NCI-H1092 treated with DMSO at 0.1 percent for 48 hours (cell line): Measurements from ENCODE around the gene HUS1B.

Experiments
- DNase-seq: peaks from one replicate; lab custom pipeline; 2025; lab: John Stamatoyannopoulos, UW

The HUS1B gene

DNA sequence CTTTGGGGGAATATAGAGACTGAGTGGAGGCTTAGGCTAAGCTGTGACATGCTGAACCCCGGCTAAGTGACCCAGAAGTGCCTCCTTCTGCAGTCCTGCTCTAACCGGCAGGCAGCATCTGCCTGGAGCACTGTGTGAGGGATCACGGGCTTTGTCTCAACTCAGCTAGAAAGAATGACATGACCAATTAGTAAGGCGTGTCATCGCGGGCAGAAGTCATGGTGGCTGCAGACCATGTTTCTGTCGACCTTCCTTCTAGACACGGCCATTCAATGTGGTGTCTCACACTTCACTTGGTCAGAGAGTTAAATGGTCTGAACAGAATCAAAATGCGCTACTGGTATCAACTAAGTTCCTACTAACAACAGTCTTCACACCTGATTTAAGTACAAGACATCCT, 35.0 kb downstream of the HUS1B start:
- no peak for DNase-seq

DNA sequence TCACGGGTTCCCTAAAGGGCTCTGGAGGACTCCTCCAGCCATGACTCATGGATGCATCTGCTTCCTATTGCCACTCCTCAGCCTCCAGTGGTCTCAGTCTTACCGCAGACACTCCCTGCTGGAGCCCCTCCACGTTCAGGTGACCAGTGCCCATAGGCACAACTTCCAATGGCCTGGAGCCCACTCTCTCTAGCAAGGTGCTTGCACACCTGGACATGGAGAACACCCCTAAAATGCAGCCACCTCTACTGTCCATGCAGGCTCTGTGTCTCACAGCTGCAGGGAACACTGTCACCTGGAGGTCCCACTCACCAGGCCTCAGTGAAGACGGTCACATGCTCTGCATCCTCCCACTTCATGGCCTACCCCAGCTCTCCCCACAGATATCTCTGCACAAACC, 36.0 kb downstream of the HUS1B start:
- no peak for DNase-seq

DNA sequence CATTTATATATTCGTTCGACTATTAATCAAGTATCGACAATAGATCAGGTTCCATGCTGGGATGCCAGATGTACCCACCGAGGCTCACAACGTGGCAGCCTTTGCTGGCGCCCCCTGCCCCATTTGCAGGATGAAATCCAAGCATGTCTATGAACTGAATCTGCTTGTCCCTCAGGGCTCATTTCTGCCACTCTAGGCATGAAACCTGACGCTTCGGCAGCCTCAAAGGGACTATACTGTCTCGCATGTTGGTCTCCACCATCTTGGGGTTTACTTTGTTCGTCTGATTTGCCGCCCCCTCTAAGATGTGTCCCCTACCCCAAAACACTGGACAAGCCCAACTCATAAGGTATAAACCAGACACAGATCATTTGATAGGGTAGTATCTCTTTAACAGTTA, 36.7 kb downstream of the HUS1B start:
- DNase-seq: no peak

DNA sequence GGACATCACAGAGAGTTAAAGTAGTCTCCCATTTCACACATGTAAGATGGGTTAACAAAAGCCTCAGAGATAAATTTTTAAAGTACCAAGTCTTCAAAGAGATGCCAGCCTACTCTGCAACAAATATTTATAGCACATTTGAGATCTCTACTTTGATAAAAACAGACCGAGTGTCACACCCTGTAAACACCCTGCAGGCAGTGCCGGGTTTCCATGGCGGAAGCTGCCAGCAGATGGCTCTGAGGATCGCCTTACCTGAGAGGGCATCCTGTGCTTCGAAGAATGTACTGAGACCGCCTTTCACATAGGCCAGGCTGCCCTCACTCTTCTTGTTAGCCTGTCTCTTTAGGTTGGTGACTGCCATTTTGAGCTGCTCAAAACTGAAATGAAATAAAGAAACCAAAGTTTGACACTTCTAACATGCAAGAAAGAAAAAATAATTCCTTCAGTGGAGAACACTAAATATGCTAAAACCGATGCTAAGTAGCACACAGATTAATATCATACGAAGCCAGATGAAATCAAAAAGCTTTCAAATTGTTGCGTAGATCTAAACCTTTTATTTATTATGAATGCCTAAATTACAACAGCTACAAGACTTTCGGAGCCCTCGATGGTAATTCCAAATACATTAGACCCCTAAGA, 39.3 kb downstream of the HUS1B start:
- no peak for DNase-seq

DNA sequence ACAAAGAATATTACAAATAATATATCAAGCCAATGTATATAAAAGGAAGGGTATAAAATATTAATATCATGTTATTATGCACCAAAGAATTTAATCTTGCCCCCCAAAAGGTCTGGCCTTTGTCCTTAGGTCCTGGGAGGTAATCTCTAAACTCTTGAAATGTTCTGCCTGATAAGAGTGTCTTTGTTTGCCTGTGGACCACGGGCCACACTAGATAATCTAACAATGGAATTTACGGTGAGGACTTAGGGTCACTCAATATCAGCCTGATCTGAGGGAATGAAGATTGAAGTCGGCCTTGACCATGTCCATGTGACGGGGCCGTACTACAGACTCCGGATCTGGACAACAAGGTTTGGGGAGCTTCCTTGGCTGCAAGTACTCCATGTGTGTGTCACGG, 42.9 kb downstream of the HUS1B start:
- no peak for DNase-seq

DNA sequence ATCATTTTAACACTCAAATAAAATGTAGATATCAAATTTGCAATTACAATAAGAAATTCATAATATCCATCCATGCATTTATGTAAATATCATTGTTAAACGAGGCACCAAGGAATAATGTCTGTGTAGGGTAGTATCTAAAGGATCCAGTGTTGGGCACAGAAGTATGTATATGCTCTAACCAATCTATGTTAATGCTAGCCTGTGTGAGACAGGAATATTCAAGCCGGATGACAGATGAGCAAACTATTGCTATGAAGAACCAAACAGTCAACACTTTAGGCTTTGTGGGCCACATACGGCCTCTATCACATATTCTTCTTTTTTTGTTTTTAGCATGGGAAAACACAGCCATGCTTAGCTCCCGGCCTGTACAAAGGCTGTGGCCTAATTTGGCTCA, 45.0 kb downstream of the HUS1B start:
- no peak for DNase-seq

DNA sequence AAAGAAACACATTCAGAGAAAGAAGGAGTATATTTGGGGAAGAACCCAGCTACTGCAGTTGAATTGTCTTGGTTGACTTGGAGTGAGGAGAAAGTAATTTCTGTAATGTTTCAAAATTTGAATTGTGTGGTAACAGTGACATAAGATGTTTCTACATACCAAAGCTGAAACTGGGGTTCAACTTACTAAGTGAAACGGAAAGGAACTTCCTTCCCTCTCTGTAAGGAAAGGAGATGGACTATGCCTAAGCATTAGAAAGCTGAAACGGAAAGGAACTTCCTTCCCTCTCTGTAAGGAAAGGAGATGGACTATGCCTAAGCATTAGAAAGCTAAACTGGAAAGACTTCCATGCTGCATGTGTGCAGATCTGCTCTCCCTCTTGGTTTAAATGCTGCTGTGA, 46.0 kb downstream of the HUS1B start:
- DNase-seq: no peak

DNA sequence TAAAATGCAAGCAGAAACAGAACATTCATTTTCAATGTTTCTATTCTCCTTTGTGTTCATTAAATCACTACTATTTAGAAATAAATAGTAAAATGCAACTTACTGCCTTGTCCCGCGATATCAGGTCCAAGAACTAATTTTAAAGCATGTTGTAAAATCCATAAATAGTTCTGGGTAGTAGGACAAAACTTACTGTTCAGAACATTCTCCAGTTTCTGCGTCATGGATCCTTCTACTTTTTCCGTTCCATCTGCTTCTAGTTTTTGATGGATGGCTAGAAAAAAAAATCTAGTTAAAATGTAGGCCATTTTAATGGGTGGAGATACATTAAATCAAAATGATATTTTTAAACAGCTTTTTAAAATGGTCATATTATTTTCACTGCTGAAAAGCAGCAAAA, 47.0 kb downstream of the HUS1B start:
- DNase-seq: no peak

DNA sequence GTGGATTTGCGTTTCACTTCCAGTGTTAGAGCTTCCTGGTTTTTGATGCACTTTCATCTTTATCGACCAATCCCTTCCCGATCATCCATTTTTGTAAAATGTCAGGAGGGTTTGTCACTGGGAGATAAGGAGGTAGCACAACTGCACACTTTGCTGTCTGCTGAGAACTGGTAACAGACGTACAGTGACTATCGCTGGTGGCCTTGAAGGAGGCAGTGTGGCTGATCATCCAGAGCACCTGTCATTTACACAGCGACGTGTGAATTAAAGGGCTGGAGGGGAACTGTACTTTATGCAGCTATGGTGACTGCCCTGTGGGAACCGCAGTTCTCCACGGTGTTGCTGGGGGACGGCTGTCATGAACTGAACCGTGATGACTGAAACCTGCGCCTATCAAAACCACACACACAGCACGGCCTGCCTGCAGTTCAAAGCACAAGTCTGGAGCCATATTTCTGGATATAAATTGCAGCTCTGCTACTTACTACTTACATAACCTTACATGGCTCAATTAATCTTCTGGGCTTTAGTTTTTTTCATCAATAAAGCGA, 50.0 kb downstream of the HUS1B start:
- DNase-seq: no peak
